H1 (cell line): ENCODE data around the gene DOCK6. TPM values are rescaled to one million over a fixed set of nuclear protein-coding genes. Genes with fewer than 3 reads are reported as not detected.

Experiments used
- CTCF ChIA-PET: fragments of 300-600 bp; sonication (Branson Sonifier 250); formaldehyde crosslinking; loops from one replicate; lab custom pipeline; 2021; ENCODE audit not compliant: partially characterized antibody; lab: Charles Lee
- POLR2A ChIA-PET: fragments of 300-600 bp; sonication (Branson Sonifier 250); formaldehyde crosslinking; loops from one replicate; lab custom pipeline; 2021; ENCODE audit warnings: inconsistent platforms; ENCODE audit not compliant: partially characterized antibody; lab: Charles Lee
- DNase-seq, 2 experiments: peaks; one replicate each; pipeline versions ENCODE4 v3.0.0 to v3.0.0-alpha.2; 2010 to 2022; ENCODE audit warnings: low spot score in 2 of 2, low read depth in 1 of 2, mixed read lengths in 1 of 2
- FAIRE-seq: peaks from 2 replicates; lab custom pipeline; 2011; peaks lifted over from hg19 to GRCh38; lab: Jason Lieb, UNC
- H2AFZ ChIP-seq: 2 replicates; pipeline ENCODE4 v1.8.1; 2012; ENCODE audit warnings: low read length, inconsistent platforms
- H2AK5ac ChIP-seq: 2 replicates; pipeline ENCODE4 v1.6.1; 2013; ENCODE audit warnings: low read depth, low read length
- H2BK120ac ChIP-seq: replicated peaks from 2 replicates; pipeline ENCODE3; 2013; ENCODE audit warnings: low read depth, low read length, inconsistent platforms
- H2BK12ac ChIP-seq: 2 replicates; pipeline ENCODE4 v1.6.1; 2013; ENCODE audit warnings: low read depth, low read length
- H2BK15ac ChIP-seq: 2 replicates; pipeline ENCODE4 v1.6.1; 2013; ENCODE audit warnings: low read length
- H2BK20ac ChIP-seq: 2 replicates; pipeline ENCODE4 v1.6.1; 2013; ENCODE audit warnings: low read length
- H2BK5ac ChIP-seq: 2 replicates; pipeline ENCODE4 v1.6.1; 2013; ENCODE audit warnings: low read depth, low read length
- H3K14ac ChIP-seq: 2 replicates; pipeline ENCODE4 v1.6.1; 2013; ENCODE audit warnings: inconsistent platforms; ENCODE audit not compliant: insufficient read length
- H3K18ac ChIP-seq: 2 replicates; pipeline ENCODE4 v1.6.1; 2013; ENCODE audit warnings: low read length; ENCODE audit errors: extremely low read depth
- H3K23ac ChIP-seq: 2 replicates; pipeline ENCODE4 v1.6.1; 2013; ENCODE audit warnings: inconsistent platforms; ENCODE audit not compliant: insufficient read length
- H3K23me2 ChIP-seq: 2 replicates; pipeline ENCODE4 v1.6.1; 2013; ENCODE audit warnings: low read depth, low read length
- H3K27ac ChIP-seq: 2 replicates; pipeline ENCODE4 v1.6.1; 2011; ENCODE audit warnings: low read depth, low read length, inconsistent platforms
- H3K27me3 ChIP-seq, 4 experiments: replicated peaks in 1 of 4; 1 replicate in 1 of 4; 2 replicates in 3 of 4; pipeline versions ENCODE4 v1.6.1 to v1.8.1; 2011 to 2013; ENCODE audit warnings: low read length in 3 of 4, mild to moderate bottlenecking in 3 of 4, inconsistent platforms in 2 of 4, mixed read lengths in 2 of 4, moderate library complexity in 1 of 4; ENCODE audit not compliant: control insufficient read depth in 3 of 4, insufficient read depth in 3 of 4; ENCODE audit errors: extremely low read depth in 1 of 4
- H3K36me3 ChIP-seq, 4 experiments: 2 replicates each; pipeline versions ENCODE4 v1.6.1 to v1.8.1; 2011 to 2013; ENCODE audit warnings: mild to moderate bottlenecking in 4 of 4, low read length in 3 of 4, moderate library complexity in 2 of 4, control low read depth in 1 of 4, inconsistent platforms in 1 of 4; ENCODE audit not compliant: insufficient read depth in 4 of 4, control insufficient read depth in 2 of 4
- H3K4ac ChIP-seq: replicated peaks from 2 replicates; pipeline ENCODE3; 2013; ENCODE audit warnings: low read length, low read depth, mixed read lengths, inconsistent platforms; ENCODE audit not compliant: insufficient read length
- H3K4me1 ChIP-seq, 4 experiments: replicated peaks in 1 of 4; 1 replicate in 1 of 4; 2 replicates in 3 of 4; pipeline versions ENCODE4 v1.6.1 to v1.8.1; 2011 to 2013; ENCODE audit warnings: low read length in 3 of 4, inconsistent platforms in 2 of 4, mixed read lengths in 1 of 4; ENCODE audit not compliant: insufficient read depth in 4 of 4, control insufficient read depth in 3 of 4
- H3K4me2 ChIP-seq, 2 experiments: 2 replicates each; pipeline versions ENCODE4 v1.6.1 to v1.8.1; 2011 to 2013; ENCODE audit warnings: low read depth in 2 of 2, low read length in 2 of 2, control low read depth in 1 of 2, inconsistent platforms in 1 of 2, mild to moderate bottlenecking in 1 of 2; ENCODE audit not compliant: insufficient read depth in 1 of 2
- H3K4me3 ChIP-seq, 4 experiments: fragments of 200-600, 300-600 bp in 1 of 4; sonication (generic), shearing (Covaris generic), sonication (Bioruptor Twin) in 1 of 4; 2 replicates each; pipeline versions ENCODE4 v1.5.1 to v1.8.1; 2011 to 2016; ENCODE audit warnings: low read length in 4 of 4, low read depth in 3 of 4, control low read depth in 2 of 4, inconsistent platforms in 2 of 4, mild to moderate bottlenecking in 2 of 4, mixed read lengths in 1 of 4, moderate library complexity in 1 of 4; ENCODE audit not compliant: insufficient read depth in 2 of 4; ENCODE audit errors: extremely low read depth in 1 of 4
- H3K56ac ChIP-seq: replicated peaks from 2 replicates; pipeline ENCODE3; 2013; ENCODE audit warnings: low read depth, mild to moderate bottlenecking, mixed read lengths, low read length, inconsistent platforms; ENCODE audit not compliant: insufficient read length
- H3K79me1 ChIP-seq: 2 replicates; pipeline ENCODE4 v1.6.1; 2013; ENCODE audit warnings: low read depth, low read length, control low read depth
- H3K79me2 ChIP-seq, 2 experiments: 2 replicates each; pipeline versions ENCODE4 v1.6.1 to v1.8.1; 2012 to 2013; ENCODE audit warnings: low read length in 2 of 2, mild to moderate bottlenecking in 2 of 2, inconsistent platforms in 1 of 2; ENCODE audit not compliant: insufficient read depth in 2 of 2, control insufficient read depth in 1 of 2
- H3K9ac ChIP-seq, 4 experiments: replicated peaks in 1 of 4; 1 replicate in 1 of 4; 2 replicates in 3 of 4; pipeline versions ENCODE4 v1.6.1 to v1.8.1; 2011 to 2013; ENCODE audit warnings: low read depth in 3 of 4, low read length in 3 of 4, control low read depth in 2 of 4, mild to moderate bottlenecking in 2 of 4, moderate library complexity in 2 of 4, inconsistent platforms in 1 of 4; ENCODE audit errors: extremely low read depth in 1 of 4
- H3K9me3 ChIP-seq, 2 experiments: 2 replicates each; pipeline versions ENCODE4 v1.6.1 to v1.8.1; 2012 to 2013; ENCODE audit warnings: mild to moderate bottlenecking in 2 of 2, moderate library complexity in 2 of 2, control low read depth in 1 of 2, inconsistent platforms in 1 of 2, low read depth in 1 of 2, low read length in 1 of 2, mixed read lengths in 1 of 2; ENCODE audit not compliant: insufficient read depth in 2 of 2
- H4K20me1 ChIP-seq, 2 experiments: replicated peaks in 1 of 2; 2 replicates each; pipeline versions ENCODE3 to v1.8.1; 2011 to 2013; ENCODE audit warnings: inconsistent platforms in 2 of 2, low read length in 2 of 2, mild to moderate bottlenecking in 1 of 2; ENCODE audit not compliant: insufficient read depth in 2 of 2, control insufficient read depth in 1 of 2
- H4K5ac ChIP-seq: 2 replicates; pipeline ENCODE4 v1.6.1; 2013; ENCODE audit warnings: low read length, low read depth, mixed read lengths, inconsistent platforms; ENCODE audit not compliant: insufficient read length
- H4K8ac ChIP-seq: 2 replicates; pipeline ENCODE4 v1.8.0; 2013; ENCODE audit warnings: mild to moderate bottlenecking, moderate library complexity, low read length, inconsistent platforms; ENCODE audit not compliant: insufficient read depth; ENCODE audit errors: extremely low read depth
- H4K91ac ChIP-seq: replicated peaks from 2 replicates; pipeline ENCODE3; 2013; ENCODE audit warnings: low read length, mixed read lengths, inconsistent platforms; ENCODE audit not compliant: insufficient read length
- EGR1 ChIP-seq: IDR thresholded peaks from 2 replicates; pipeline ENCODE4 v1.6.1; 2011; ENCODE audit warnings: low read depth, low read length, borderline replicate concordance
- EZH2 ChIP-seq: fragments of 200-600 bp; sonication (generic); IDR thresholded peaks from 2 replicates; pipeline ENCODE4 v1.7.1; 2012; ENCODE audit warnings: low read depth, mild to moderate bottlenecking, moderate library complexity, low read length, inconsistent platforms; ENCODE audit not compliant: severe bottlenecking
- KDM1A ChIP-seq: fragments of 200-600, 300-600 bp; sonication (generic); IDR thresholded peaks from 2 replicates; pipeline ENCODE4 v1.7.1; 2016; ENCODE audit warnings: mild to moderate bottlenecking, low read length, borderline replicate concordance
- KDM5A ChIP-seq: fragments of 200-600 bp; IDR thresholded peaks from 2 replicates; pipeline ENCODE4 v1.7.1; 2012; ENCODE audit warnings: mild to moderate bottlenecking, low read length, inconsistent platforms, mixed read lengths
- MAFK ChIP-seq: IDR thresholded peaks from 2 replicates; pipeline ENCODE4 v1.6.1; 2012; ENCODE audit warnings: low read depth, mild to moderate bottlenecking, improper control_type of control experiment, low read length
- PHF8 ChIP-seq: fragments of 200-600 bp; sonication (generic); conservative IDR thresholded peaks from 2 replicates; pipeline ENCODE4 v1.7.1; 2012; ENCODE audit warnings: low read depth, mild to moderate bottlenecking, inconsistent platforms, low read length, moderate library complexity
- POU5F1 ChIP-seq: IDR thresholded peaks from 2 replicates; pipeline ENCODE4 v1.6.1; 2011; ENCODE audit warnings: low read depth, mild to moderate bottlenecking, low read length, moderate library complexity
- SAP30 ChIP-seq: fragments of 300-600 bp; sonication (generic); IDR thresholded peaks from 2 replicates; pipeline ENCODE4 v1.7.1; 2012; ENCODE audit warnings: low read length, moderate library complexity, mild to moderate bottlenecking, inconsistent platforms; ENCODE audit not compliant: insufficient read depth, insufficient replicate concordance
- SIX5 ChIP-seq: IDR thresholded peaks from 2 replicates; pipeline ENCODE4 v1.6.1; 2011; ENCODE audit warnings: mild to moderate bottlenecking, low read depth, low read length
- ZNF274 ChIP-seq: IDR thresholded peaks from 2 replicates; pipeline ENCODE4 v1.7.0; 2012; ENCODE audit warnings: low read length, borderline replicate concordance; ENCODE audit errors: extremely low read depth
- WGBS, 2 experiments: shearing (Covaris generic) in 1 of 2; methylation state at CpG; one replicate each; pipeline versions ENCODE4 v1.1.6 to v1.1.7; 2013 to 2015; ENCODE audit warnings: low lambda C conversion rate in 2 of 2, mixed read lengths in 2 of 2, inconsistent platforms in 1 of 2, low coverage in 1 of 2, missing lambda C conversion rate in 1 of 2; ENCODE audit not compliant: insufficient replicate concordance in 2 of 2, insufficient coverage in 1 of 2, insufficient read length in 1 of 2; ENCODE audit errors: extremely low coverage in 1 of 2, missing lambda C conversion rate in 1 of 2; 5-methylcytosine and 5-hydroxymethylcytosine counted together
- polyA plus RNA-seq, 7 experiments: library from polyadenylated mRNA; depleted of rRNA in 3 of 7; stranded (reverse) in 5 of 7; unstranded in 2 of 7; fragments of >200 nt in 5 of 7; fragments of 200-250 nt in 2 of 7; gene quantifications; 1 replicate in 5 of 7; 2 replicates in 1 of 7; 4 replicates in 1 of 7; pipeline versions ENCODE4 v1.2.1 to v1.2.3, GENCODE V29; 2011 to 2013; ENCODE audit warnings: missing spikeins in 2 of 7, mixed read lengths in 2 of 7
- total RNA-seq: library from RNA; stranded (reverse); fragmentation: NEBNext Ultra II Directional; extraction: Animal tissue kit (Norgen Biotek cat#: 25700); gene quantifications from 2 replicates; pipeline ENCODE4 v1.2.1, GENCODE V29; 2021
- TF ChIP-seq, protein P1 (sequence below), 3 experiments: IDR thresholded peaks; 1 replicate in 2 of 3; 2 replicates in 1 of 3; pipeline versions ENCODE4 v1.5.1 to v1.6.1; 2011; ENCODE audit warnings: low read length in 3 of 3, mild to moderate bottlenecking in 3 of 3, inconsistent platforms in 2 of 3, low read depth in 1 of 3, moderate library complexity in 1 of 3; ENCODE audit not compliant: insufficient read depth in 1 of 3; ENCODE audit errors: control extremely low read depth in 1 of 3

Gene DOCK6
- total and polyA plus RNA-seq, 2 of the 8 experiments (the other 6 are each of a cell fraction or from before 2014, with no cell fraction given) = 25.5 to 54.7 TPM

GRCh38 chr19:11240008-11240444 is 22.3 kb downstream of the DOCK6 start:
- Histone ChIP-seq H3K23me2 (no peaks in the 10 kb centered on the region), H2AK5ac (no peak overlapping the region)
- DNase-seq = no peak

More at GRCh38 chr19:11240008-11240444, 22.3 kb downstream of the DOCK6 start:
- TF ChIP-seq PHF8 (no peak), SAP30 (no peak), KDM1A (no peak), EZH2 (no peak), ZNF274 (no peak), EGR1 (no peak), SIX5 (no peak), KDM5A (no peak), POU5F1 (no peak), MAFK (no peak)
- TF ChIP-seq, protein P1, sequence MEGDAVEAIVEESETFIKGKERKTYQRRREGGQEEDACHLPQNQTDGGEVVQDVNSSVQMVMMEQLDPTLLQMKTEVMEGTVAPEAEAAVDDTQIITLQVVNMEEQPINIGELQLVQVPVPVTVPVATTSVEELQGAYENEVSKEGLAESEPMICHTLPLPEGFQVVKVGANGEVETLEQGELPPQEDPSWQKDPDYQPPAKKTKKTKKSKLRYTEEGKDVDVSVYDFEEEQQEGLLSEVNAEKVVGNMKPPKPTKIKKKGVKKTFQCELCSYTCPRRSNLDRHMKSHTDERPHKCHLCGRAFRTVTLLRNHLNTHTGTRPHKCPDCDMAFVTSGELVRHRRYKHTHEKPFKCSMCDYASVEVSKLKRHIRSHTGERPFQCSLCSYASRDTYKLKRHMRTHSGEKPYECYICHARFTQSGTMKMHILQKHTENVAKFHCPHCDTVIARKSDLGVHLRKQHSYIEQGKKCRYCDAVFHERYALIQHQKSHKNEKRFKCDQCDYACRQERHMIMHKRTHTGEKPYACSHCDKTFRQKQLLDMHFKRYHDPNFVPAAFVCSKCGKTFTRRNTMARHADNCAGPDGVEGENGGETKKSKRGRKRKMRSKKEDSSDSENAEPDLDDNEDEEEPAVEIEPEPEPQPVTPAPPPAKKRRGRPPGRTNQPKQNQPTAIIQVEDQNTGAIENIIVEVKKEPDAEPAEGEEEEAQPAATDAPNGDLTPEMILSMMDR (IDR thresholded peaks at IDR 0.05; ENCODE audit: control extremely low read depth in 1 of 3, insufficient read depth in 1 of 3, low read depth in 1 of 3, low read length in 3 of 3) = no peak
- TF ChIP-seq, all 59 proteins: peak for 0
- H3K23ac ChIP-seq = no peak overlapping the region
- H4K20me1 ChIP-seq = peaks cover 0 to 6% of the 10 kb centered on the region in 2 experiments
- no peak overlapping the region for H3K9ac ChIP-seq
- CTCF ChIA-PET = interaction anchor here (0.5 to 1.2 kb wide), 6 partner anchors 12 to 835 kb away, joined by 3 to 5 read pairs (median 3); no protein-coding TSS in a partner anchor
- H3K9me3 ChIP-seq = no peaks in the 10 kb centered on the region
- POLR2A ChIA-PET = no interaction called here
- H2BK12ac ChIP-seq = no peak overlapping the region
- H2BK15ac ChIP-seq = no peak overlapping the region
- no peak overlapping the region for H4K91ac ChIP-seq
- H4K8ac ChIP-seq = peak overlapping the region; percentile 0; the same call in 1 of the 2 replicates
- H3K79me1 ChIP-seq = no peaks in the 10 kb centered on the region
- H3K4ac ChIP-seq = no peak overlapping the region
- H3K27ac ChIP-seq = no peak overlapping the region
- peaks cover 0 to 10% (median 1%) of the 10 kb centered on the region in 4 experiments; a peak in 4 of 8 replicates for H3K36me3 ChIP-seq
- H3K4me2 ChIP-seq = no peak overlapping the region
- no peak overlapping the region; the same call in 1 of the 2 replicates for H2BK5ac ChIP-seq
- H4K5ac ChIP-seq = no peak overlapping the region
- no peak overlapping the region for H2BK20ac ChIP-seq
- H3K27me3 ChIP-seq = no peaks in the 10 kb centered on the region
- no peak overlapping the region for H3K18ac ChIP-seq
- FAIRE-seq = no peak
- no peak overlapping the region for H2BK120ac ChIP-seq
- H3K4me1 ChIP-seq = peaks cover 3 to 5% (median 4%) of the 10 kb centered on the region in 4 experiments; a peak in 4 of 7 replicates
- H3K56ac ChIP-seq = no peak overlapping the region
- no peak overlapping the region for H3K4me3 ChIP-seq
- 93% methylated on average over 8 of the region's 8 CpGs; no CpG with 5 or more reads in 1 of the 2 experiments for WGBS, 2 experiments
- no peak overlapping the region for H2AFZ ChIP-seq
- H3K79me2 ChIP-seq = no peaks in the 10 kb centered on the region
- no peak overlapping the region for H3K14ac ChIP-seq
